H9 (cell line): Measurements from ENCODE around the gene P2RY12. TPM values are rescaled to one million over a fixed set of nuclear protein-coding genes. Genes with fewer than 3 reads are reported as not detected.

ENCODE experiments used
- DNase-seq: peaks from one replicate; pipeline ENCODE4 v3.0.0-alpha.2; 2017
- H2AFZ ChIP-seq: one replicate; pipeline ENCODE4 v1.6.1; 2013; ENCODE audit warnings: mild to moderate bottlenecking, low read length, control low read depth, moderate library complexity
- H2AK5ac ChIP-seq: 2 replicates; pipeline ENCODE4 v1.6.1; 2013; ENCODE audit warnings: low read length, control low read depth, mixed read lengths; ENCODE audit not compliant: insufficient read length
- H2BK120ac ChIP-seq: one replicate; pipeline ENCODE4 v1.6.1; 2013; ENCODE audit warnings: low read depth, mild to moderate bottlenecking, low read length, control low read depth, inconsistent platforms; ENCODE audit not compliant: poor library complexity, severe bottlenecking
- H2BK12ac ChIP-seq: 2 replicates; pipeline ENCODE4 v1.6.1; 2013; ENCODE audit warnings: low read length, control low read depth, mixed read lengths, low read depth; ENCODE audit not compliant: insufficient read length
- H2BK15ac ChIP-seq: 2 replicates; pipeline ENCODE4 v1.6.1; 2013; ENCODE audit warnings: low read depth, low read length, control low read depth
- H2BK20ac ChIP-seq: one replicate; pipeline ENCODE4 v1.6.1; 2013; ENCODE audit warnings: low read depth, mild to moderate bottlenecking, low read length, control low read depth, inconsistent platforms; ENCODE audit not compliant: poor library complexity, severe bottlenecking
- H2BK5ac ChIP-seq: 2 replicates; pipeline ENCODE4 v1.6.1; 2013; ENCODE audit warnings: low read length, control low read depth, mixed read lengths; ENCODE audit not compliant: insufficient read length
- H3K14ac ChIP-seq: 2 replicates; pipeline ENCODE4 v1.6.1; 2013; ENCODE audit warnings: low read length, control low read depth; ENCODE audit not compliant: insufficient read depth
- H3K18ac ChIP-seq: 2 replicates; pipeline ENCODE4 v1.6.1; 2013; ENCODE audit warnings: low read depth, mild to moderate bottlenecking, mixed read lengths, low read length, control low read depth; ENCODE audit not compliant: insufficient read length
- H3K23ac ChIP-seq: 2 replicates; pipeline ENCODE4 v1.6.1; 2013; ENCODE audit warnings: low read length, control low read depth, mixed read lengths, low read depth; ENCODE audit not compliant: insufficient read length
- H3K23me2 ChIP-seq: 2 replicates; pipeline ENCODE4 v1.6.1; 2013; ENCODE audit warnings: low read depth, mild to moderate bottlenecking, mixed read lengths, low read length, control low read depth; ENCODE audit not compliant: insufficient read length, poor library complexity, severe bottlenecking
- H3K27ac ChIP-seq: 2 replicates; pipeline ENCODE4 v1.5.1; 2013; ENCODE audit warnings: low read length, control low read depth, mixed read lengths, low read depth; ENCODE audit not compliant: insufficient read length
- H3K27me3 ChIP-seq: 2 replicates; pipeline ENCODE4 v1.6.1; 2013; ENCODE audit warnings: low read length, control low read depth, inconsistent platforms; ENCODE audit not compliant: insufficient read depth
- H3K4ac ChIP-seq: 2 replicates; pipeline ENCODE4 v1.6.1; 2013; ENCODE audit warnings: low read depth, mild to moderate bottlenecking, control low read depth, inconsistent platforms, low read length, moderate library complexity
- H3K4me1 ChIP-seq: 2 replicates; pipeline ENCODE4 v1.6.1; 2013; ENCODE audit warnings: low read length, control low read depth, inconsistent platforms; ENCODE audit not compliant: insufficient read depth
- H3K4me2 ChIP-seq: 2 replicates; pipeline ENCODE4 v1.6.1; 2013; ENCODE audit warnings: low read length, control low read depth, mixed read lengths; ENCODE audit not compliant: insufficient read length, insufficient read depth
- H3K56ac ChIP-seq: 2 replicates; pipeline ENCODE4 v1.6.1; 2013; ENCODE audit warnings: low read depth, mild to moderate bottlenecking, mixed read lengths, low read length, control low read depth; ENCODE audit not compliant: insufficient read length
- H3K79me1 ChIP-seq: 2 replicates; pipeline ENCODE4 v1.6.1; 2013; ENCODE audit warnings: low read depth, mild to moderate bottlenecking, moderate library complexity, low read length, control low read depth, inconsistent platforms; ENCODE audit not compliant: insufficient read depth, poor library complexity, severe bottlenecking
- H3K79me2 ChIP-seq: 2 replicates; pipeline ENCODE4 v1.6.1; 2013; ENCODE audit warnings: low read length, control low read depth, inconsistent platforms; ENCODE audit not compliant: insufficient read depth
- H3K9ac ChIP-seq: 2 replicates; pipeline ENCODE4 v1.6.1; 2013; ENCODE audit warnings: low read length, control low read depth, mixed read lengths; ENCODE audit not compliant: insufficient read length; ENCODE audit errors: extremely low read depth
- H3K9me3 ChIP-seq: one replicate; pipeline ENCODE4 v1.6.1; 2013; ENCODE audit warnings: low read depth, low read length, inconsistent platforms; ENCODE audit not compliant: control insufficient read depth
- H3T11ph ChIP-seq: one replicate; pipeline ENCODE4 v1.6.1; 2013; ENCODE audit warnings: mild to moderate bottlenecking, low read length, control low read depth, inconsistent platforms
- H4K20me1 ChIP-seq: one replicate; pipeline ENCODE4 v1.6.1; 2013; ENCODE audit not compliant: control insufficient read depth, insufficient read length, insufficient read depth
- H4K5ac ChIP-seq: 2 replicates; pipeline ENCODE4 v1.6.1; 2013; ENCODE audit warnings: low read depth, mild to moderate bottlenecking, mixed read lengths, low read length, control low read depth; ENCODE audit not compliant: insufficient read length
- H4K8ac ChIP-seq: replicated peaks from 2 replicates; pipeline ENCODE4 v1.6.1; 2013; ENCODE audit warnings: low read length, control low read depth, mixed read lengths, low read depth; ENCODE audit not compliant: insufficient read length
- H4K91ac ChIP-seq: 2 replicates; pipeline ENCODE4 v1.6.1; 2013; ENCODE audit warnings: low read depth, mild to moderate bottlenecking, moderate library complexity, mixed read lengths, low read length, control low read depth; ENCODE audit not compliant: insufficient read length
- H3K27ac Mint-ChIP-seq, 3 experiments: 2 replicates in 2 of 3; 3 replicates in 1 of 3; pipeline ENCODE4 v1.8.0; 2020 to 2021; ENCODE audit warnings: mixed read lengths in 3 of 3, mild to moderate bottlenecking in 1 of 3, moderate library complexity in 1 of 3
- H3K27me3 Mint-ChIP-seq: 2 replicates; pipeline ENCODE4 v1.8.0; 2021; ENCODE audit warnings: low read depth, mild to moderate bottlenecking, moderate library complexity, mixed read lengths
- H3K36me3 Mint-ChIP-seq, 3 experiments: 2 replicates in 2 of 3; 3 replicates in 1 of 3; pipeline ENCODE4 v1.8.0; 2020 to 2021; ENCODE audit warnings: low read depth in 3 of 3, mixed read lengths in 3 of 3; ENCODE audit not compliant: insufficient read depth in 1 of 3
- H3K4me1 Mint-ChIP-seq, 2 experiments: 2 replicates each; pipeline ENCODE4 v1.8.0; 2020; ENCODE audit warnings: mixed read lengths in 2 of 2
- H3K4me3 Mint-ChIP-seq, 2 experiments: 2 replicates in 1 of 2; 3 replicates in 1 of 2; pipeline ENCODE4 v1.8.0; 2020 to 2021; ENCODE audit warnings: mild to moderate bottlenecking in 2 of 2, mixed read lengths in 2 of 2, moderate library complexity in 1 of 2
- H3K9me3 Mint-ChIP-seq, 2 experiments: 2 replicates in 1 of 2; 3 replicates in 1 of 2; pipeline ENCODE4 v1.8.0; 2020; ENCODE audit warnings: mild to moderate bottlenecking in 2 of 2, mixed read lengths in 2 of 2, moderate library complexity in 1 of 2
- WGBS: extraction: QIAGEN DNeasy Blood & Tissue Kit; methylation state at CpG from one replicate; pipeline ENCODE4 v1.1.7; 2013; ENCODE audit warnings: missing lambda C conversion rate, low lambda C conversion rate, mixed read lengths; ENCODE audit not compliant: insufficient read length; ENCODE audit errors: extremely low coverage; 5-methylcytosine and 5-hydroxymethylcytosine counted together
- total RNA-seq: library from RNA; stranded (reverse); gene quantifications from 2 replicates; pipeline ENCODE4 v1.2.1, GENCODE V29; 2021
- TF ChIP-seq, protein P1 (sequence below): fragments of 200-600 bp; sonication (generic); conservative IDR thresholded peaks from 3 replicates; pipeline ENCODE4 v1.8.0; 2021; ENCODE audit warnings: antibody characterized with exemption, mild to moderate bottlenecking

P2RY12 gene
- total RNA-seq, 1 experiment from 2014 or later: not detected

DNA sequence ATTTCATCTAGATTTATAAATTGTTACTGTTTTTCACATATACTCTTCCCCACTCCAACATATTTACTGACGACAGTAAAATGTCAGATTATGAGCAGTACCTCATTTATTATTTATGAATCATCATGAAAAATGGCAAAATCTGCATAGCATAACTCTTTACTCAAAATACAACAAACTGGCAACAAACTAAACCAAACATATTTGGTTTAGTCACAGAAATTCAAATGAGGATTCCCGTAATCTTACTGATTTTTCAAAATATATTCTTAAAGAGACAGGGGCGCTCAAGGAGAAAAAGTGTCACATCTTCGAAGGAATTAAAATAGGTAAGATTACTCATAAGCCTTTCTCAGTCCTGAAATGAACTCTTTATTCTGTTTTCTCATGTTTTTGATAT, 64.9 kb downstream of the P2RY12 start:
- no peak overlapping the region for H4K91ac ChIP-seq
- H3T11ph ChIP-seq: no peak overlapping the region
- H4K20me1 ChIP-seq: no peaks in the 10 kb centered on the region
- no peaks in the 10 kb centered on the region for H3K79me2 ChIP-seq
- H3K4me1 ChIP-seq: no peaks in the 10 kb centered on the region; the same call in 1 of the 2 replicates
- Mint-ChIP-seq H3K4me3 (no peak overlapping the region), H3K27ac (no peak overlapping the region), H3K36me3 (no peaks in the 10 kb centered on the region; a peak in 1 of 7 replicates), H3K4me1 (peaks cover 29 to 37% of the 10 kb centered on the region in 2 experiments), H3K27me3 (no peaks in the 10 kb centered on the region), H3K9me3 (no peaks in the 10 kb centered on the region)
- no peak overlapping the region for H2BK120ac ChIP-seq
- H3K27ac ChIP-seq: no peak overlapping the region
- no peak overlapping the region for H3K14ac ChIP-seq
- H2BK5ac ChIP-seq: no peak overlapping the region
- no peak overlapping the region for H4K8ac ChIP-seq
- no peak overlapping the region for H4K5ac ChIP-seq
- H3K23me2 ChIP-seq: no peaks in the 10 kb centered on the region
- H2BK20ac ChIP-seq: no peak overlapping the region
- no peak overlapping the region for H2AK5ac ChIP-seq
- H3K23ac ChIP-seq: no peak overlapping the region
- H3K56ac ChIP-seq: no peak overlapping the region
- H3K9me3 ChIP-seq: no peaks in the 10 kb centered on the region
- no peak overlapping the region for H3K4ac ChIP-seq
- H2AFZ ChIP-seq: no peak overlapping the region
- no peak overlapping the region for H2BK12ac ChIP-seq
- WGBS: no CpG with 5 or more reads among the region's 4 CpGs
- DNase-seq: no peak
- H2BK15ac ChIP-seq: no peak overlapping the region
- H3K9ac ChIP-seq: no peak overlapping the region
- no peaks in the 10 kb centered on the region for H3K79me1 ChIP-seq
- no peaks in the 10 kb centered on the region for H3K27me3 ChIP-seq
- TF ChIP-seq, protein P1, sequence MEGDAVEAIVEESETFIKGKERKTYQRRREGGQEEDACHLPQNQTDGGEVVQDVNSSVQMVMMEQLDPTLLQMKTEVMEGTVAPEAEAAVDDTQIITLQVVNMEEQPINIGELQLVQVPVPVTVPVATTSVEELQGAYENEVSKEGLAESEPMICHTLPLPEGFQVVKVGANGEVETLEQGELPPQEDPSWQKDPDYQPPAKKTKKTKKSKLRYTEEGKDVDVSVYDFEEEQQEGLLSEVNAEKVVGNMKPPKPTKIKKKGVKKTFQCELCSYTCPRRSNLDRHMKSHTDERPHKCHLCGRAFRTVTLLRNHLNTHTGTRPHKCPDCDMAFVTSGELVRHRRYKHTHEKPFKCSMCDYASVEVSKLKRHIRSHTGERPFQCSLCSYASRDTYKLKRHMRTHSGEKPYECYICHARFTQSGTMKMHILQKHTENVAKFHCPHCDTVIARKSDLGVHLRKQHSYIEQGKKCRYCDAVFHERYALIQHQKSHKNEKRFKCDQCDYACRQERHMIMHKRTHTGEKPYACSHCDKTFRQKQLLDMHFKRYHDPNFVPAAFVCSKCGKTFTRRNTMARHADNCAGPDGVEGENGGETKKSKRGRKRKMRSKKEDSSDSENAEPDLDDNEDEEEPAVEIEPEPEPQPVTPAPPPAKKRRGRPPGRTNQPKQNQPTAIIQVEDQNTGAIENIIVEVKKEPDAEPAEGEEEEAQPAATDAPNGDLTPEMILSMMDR: no peak
- no peak overlapping the region for H3K4me2 ChIP-seq
- no peak overlapping the region for H3K18ac ChIP-seq
